PC-3 (cell line): Measurements from ENCODE around the gene STUB1. TPM values are rescaled to one million over a fixed set of nuclear protein-coding genes. Genes with fewer than 3 reads are reported as not detected.

Experiments used
- ATAC-seq: fragments of 200-7000 bp; cut with Tn5 transposase; 2 replicates; pipeline ENCODE4 v1.9.1; 2020; ENCODE audit warnings: mild to moderate bottlenecking, moderate library complexity
- BruUV-seq: library from RNA; stranded (reverse); fragments of 400-500 nt; replicated peaks from 2 replicates; lab custom pipeline; 2021; lab: Mats Ljungman, UMichigan
- CTCF ChIA-PET: fragments of 300-600 bp; sonication (Branson Sonifier 250); formaldehyde crosslinking; loops from one replicate; lab custom pipeline; 2022; ENCODE audit warnings: antibody characterized with exemption; lab: Charles Lee
- POLR2A ChIA-PET: fragments of 300-600 bp; sonication (Branson Sonifier 250); formaldehyde crosslinking; loops from one replicate; lab custom pipeline; 2022; ENCODE audit warnings: antibody characterized with exemption; ENCODE audit not compliant: unreplicated experiment; lab: Charles Lee
- DNase-seq: peaks from one replicate; pipeline ENCODE4 v3.0.0-alpha.2; 2015
- H2AFZ ChIP-seq: fragments of 300-600 bp; sonication (generic); 2 replicates; pipeline ENCODE4 v1.6.0; 2016; ENCODE audit warnings: antibody characterized with exemption, low read length
- H3F3A ChIP-seq: fragments of 300-600 bp; sonication (generic); one replicate; pipeline ENCODE4 v1.6.0; 2017; ENCODE audit warnings: antibody characterized with exemption, low read length, control low read depth, mild to moderate bottlenecking; ENCODE audit not compliant: unreplicated experiment
- H3K27ac ChIP-seq: fragments of 300-600 bp; sonication (generic); 2 replicates; pipeline ENCODE4 v1.5.1; 2016; ENCODE audit warnings: mild to moderate bottlenecking, low read length
- H3K27me3 ChIP-seq: fragments of 300-600 bp; sonication (generic); 2 replicates; pipeline ENCODE4 v1.6.1; 2016; ENCODE audit warnings: low read length, mixed read lengths
- H3K36me3 ChIP-seq: fragments of 300-600 bp; sonication (generic); 2 replicates; pipeline ENCODE4 v1.6.1; 2016; ENCODE audit warnings: low read depth, mixed run types, low read length, mixed read lengths
- H3K4me1 ChIP-seq: fragments of 300-600 bp; sonication (generic); 2 replicates; pipeline ENCODE4 v1.5.1; 2016; ENCODE audit warnings: low read length; ENCODE audit not compliant: insufficient read depth
- H3K4me2 ChIP-seq: fragments of 300-600 bp; sonication (generic); 2 replicates; pipeline ENCODE4 v1.6.0; 2016; ENCODE audit warnings: low read length
- H3K4me3 ChIP-seq: fragments of 300-600 bp; sonication (generic); 2 replicates; pipeline ENCODE4 v1.5.1; 2016; ENCODE audit warnings: mild to moderate bottlenecking, low read length, mixed read lengths
- H3K79me2 ChIP-seq: fragments of 300-600 bp; sonication (generic); 2 replicates; pipeline ENCODE4 v1.6.1; 2017; ENCODE audit warnings: low read length, mixed read lengths
- H3K9ac ChIP-seq: fragments of 300-600 bp; sonication (generic); 2 replicates; pipeline ENCODE4 v1.6.0; 2016; ENCODE audit warnings: mild to moderate bottlenecking, low read length
- H3K9me2 ChIP-seq: fragments of 300-600 bp; sonication (generic); replicated peaks from 2 replicates; pipeline ENCODE4 v1.6.1; 2016; ENCODE audit warnings: mixed run types, low read length, mixed read lengths
- H3K9me3 ChIP-seq: fragments of 300-600 bp; sonication (generic); 2 replicates; pipeline ENCODE4 v1.6.1; 2016; ENCODE audit warnings: low read length, mixed read lengths
- H4K20me1 ChIP-seq: fragments of 300-600 bp; sonication (generic); 2 replicates; pipeline ENCODE4 v1.6.1; 2016; ENCODE audit warnings: low read length, mixed read lengths
- CTCF ChIP-seq: fragments of 300-600 bp; sonication (generic); conservative IDR thresholded peaks from 2 replicates; pipeline ENCODE4 v1.5.1; 2017; ENCODE audit warnings: antibody characterized with exemption, low read depth, mild to moderate bottlenecking, low read length
- EZH2 ChIP-seq: fragments of 300-600 bp; sonication (generic); IDR thresholded peaks from one replicate; pipeline ENCODE4 v1.6.1; 2017; ENCODE audit warnings: antibody characterized with exemption, mild to moderate bottlenecking, low read length; ENCODE audit not compliant: unreplicated experiment
- EZH2phosphoT487 ChIP-seq: fragments of 300-600 bp; sonication (generic); IDR thresholded peaks from 2 replicates; pipeline ENCODE4 v1.6.1; 2018; ENCODE audit warnings: mild to moderate bottlenecking, antibody characterized with exemption, low read length, borderline replicate concordance
- intact Hi-C: fragments of 100-400 bp; cut with micrococcal nuclease; formaldehyde crosslinking; loops from 2 replicates; pipeline ENCODE4 v1.9.0; 2023
- total RNA-seq: library from RNA; depleted of rRNA; stranded (reverse); fragments of >200 nt; gene quantifications from 2 replicates; pipeline ENCODE4 v1.2.3, GENCODE V29; 2014

Gene STUB1
- total RNA-seq, 1 experiment from 2014 or later, result 152 TPM

- H3K27me3 ChIP-seq, result no peaks in the 10 kb centered on the region
- ChIA-PET POLR2A (no interaction called here), CTCF (no interaction called here)
- no peak overlapping the region for H3K9ac ChIP-seq
- peaks cover 10% of the 10 kb centered on the region; the same call in 1 of the 2 replicates for H4K20me1 ChIP-seq
- H3K4me2 ChIP-seq, result peak overlapping the region; percentile 71
- H3K4me3 ChIP-seq, result peak overlapping the region; percentile 42; the same call in 1 of the 2 replicates
- no peak overlapping the region for H2AFZ ChIP-seq
- H3K79me2 ChIP-seq, result peaks cover 35% of the 10 kb centered on the region
- DNase-seq, result peak; percentile 12
- peaks cover 26% of the 10 kb centered on the region for H3K4me1 ChIP-seq
- no TSS peak for BruUV-seq
- intact Hi-C loops, result no loop called here
- H3K36me3 ChIP-seq, result peaks cover 6% of the 10 kb centered on the region
- no peaks in the 10 kb centered on the region for H3K9me3 ChIP-seq
- H3F3A ChIP-seq, result no peaks in the 10 kb centered on the region
- H3K27ac ChIP-seq, result no peak overlapping the region
- TF ChIP-seq EZH2 (no peak), EZH2phosphoT487 (no peak), CTCF (no peak)
- ATAC-seq, result peak; percentile 1
- no peaks in the 10 kb centered on the region for H3K9me2 ChIP-seq
Observed at GRCh38 chr16:678858-679813, 1.1 kb upstream of the STUB1 start.

- H3F3A ChIP-seq, result no peaks in the 10 kb centered on the region
- H3K36me3 ChIP-seq, result peaks cover 6% of the 10 kb centered on the region
- no peak overlapping the region for H2AFZ ChIP-seq
- H3K4me1 ChIP-seq, result peaks cover 26% of the 10 kb centered on the region
- intact Hi-C loops, result no loop called here
- 0 out of 2 replicates have a peak overlapping the region, but pooled peaks have one; percentile 10 for H3K27ac ChIP-seq
- no peaks in the 10 kb centered on the region for H3K27me3 ChIP-seq
- DNase-seq (no peak), ATAC-seq (no peak)
- CTCF ChIA-PET, result no interaction called here
- H3K9me2 ChIP-seq, result no peaks in the 10 kb centered on the region
- H3K79me2 ChIP-seq, result peaks cover 35% of the 10 kb centered on the region
- peak overlapping the region; percentile 90 for H3K4me2 ChIP-seq
- peak overlapping the region; percentile 78 for H3K4me3 ChIP-seq
- TF ChIP-seq EZH2phosphoT487 (no peak), CTCF (no peak), EZH2 (no peak)
- no TSS peak for BruUV-seq
- peaks cover 10% of the 10 kb centered on the region; the same call in 1 of the 2 replicates for H4K20me1 ChIP-seq
- POLR2A ChIA-PET, result no interaction called here
- H3K9ac ChIP-seq, result peak overlapping the region; percentile 74
- no peaks in the 10 kb centered on the region for H3K9me3 ChIP-seq
Observed at GRCh38 chr16:680625-680945, 375 bp downstream of the STUB1 start.
